HL-60/S4 treated with phorbol 12-myristate 13-acetate at 8.2 ng/mL for 4 days and 3 days (cell line): ENCODE measurements around the gene AIG1.
"Not testable (repeated sequence)": the region's sequence is repeated elsewhere in the genome, so short reads cannot be mapped to it uniquely, and the experiment has no call there.

Source experiments
- in situ Hi-C: fragments of 300-500 bp; cut with MboI; formaldehyde crosslinking; loops from 2 replicates; pipeline ENCODE4 v1.15.0; 2022; ENCODE audit warnings: low sequenced_read_pairs

Gene AIG1

DNA sequence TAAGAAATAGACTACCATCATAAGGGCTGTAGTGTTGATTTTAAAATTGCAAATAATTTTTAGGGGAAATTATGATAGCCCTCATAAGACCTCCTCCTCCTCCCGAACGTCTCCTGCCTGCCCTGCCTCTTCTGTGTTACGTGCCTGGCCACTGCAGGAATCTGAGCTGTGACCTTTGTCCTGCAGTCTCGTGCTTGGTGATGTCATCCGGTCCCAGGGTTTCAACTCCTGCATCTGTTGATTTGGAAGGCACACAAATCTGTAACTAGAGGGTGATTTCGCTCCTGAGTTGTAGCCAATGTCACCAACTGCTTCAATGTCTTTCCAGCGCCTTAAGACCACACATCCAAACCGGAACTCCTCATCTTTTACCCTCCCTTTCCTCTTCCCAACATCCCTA lies 163.2 kb downstream of the AIG1 start:
- in situ Hi-C loops = no loop called here

DNA sequence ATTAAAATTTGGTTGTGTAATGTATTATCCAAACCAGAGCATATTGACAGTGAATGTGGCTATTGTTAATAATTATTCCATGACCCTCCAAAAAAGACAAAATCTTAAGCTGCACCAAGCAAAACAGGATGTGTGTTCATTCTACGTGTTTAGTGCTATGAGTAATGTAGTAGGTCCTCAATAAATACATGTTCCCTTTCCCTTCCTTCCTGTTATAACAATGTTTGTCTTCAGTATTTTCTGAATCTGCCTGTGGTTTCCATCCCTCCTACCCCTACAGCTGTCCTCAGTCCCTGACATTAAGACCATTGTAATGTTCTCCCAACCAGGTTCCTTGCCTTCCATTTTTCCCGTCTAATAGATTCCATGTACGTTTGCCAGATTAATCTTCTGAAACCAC lies 163.8 kb downstream of the AIG1 start:
- in situ Hi-C loops = no loop called here

DNA sequence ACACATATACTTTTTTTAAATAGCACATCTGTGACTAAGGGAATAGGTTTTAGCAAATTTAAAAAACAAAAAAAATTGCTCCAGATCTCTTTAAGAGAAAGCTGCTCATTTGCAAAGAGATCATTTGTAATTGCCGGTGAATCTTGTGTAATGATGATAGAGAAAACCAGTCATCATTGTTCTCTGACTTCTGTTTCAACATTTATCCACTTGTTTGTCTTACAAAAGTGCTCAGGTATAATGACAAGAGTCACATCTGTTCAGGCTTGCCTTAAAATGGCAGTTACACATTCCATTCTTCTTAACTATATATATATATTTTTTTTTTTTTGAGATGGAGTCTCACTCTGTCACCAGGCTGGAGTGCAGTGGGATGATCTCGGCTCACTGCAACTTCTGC lies 165.2 kb downstream of the AIG1 start:
- in situ Hi-C loops = no loop called here

DNA sequence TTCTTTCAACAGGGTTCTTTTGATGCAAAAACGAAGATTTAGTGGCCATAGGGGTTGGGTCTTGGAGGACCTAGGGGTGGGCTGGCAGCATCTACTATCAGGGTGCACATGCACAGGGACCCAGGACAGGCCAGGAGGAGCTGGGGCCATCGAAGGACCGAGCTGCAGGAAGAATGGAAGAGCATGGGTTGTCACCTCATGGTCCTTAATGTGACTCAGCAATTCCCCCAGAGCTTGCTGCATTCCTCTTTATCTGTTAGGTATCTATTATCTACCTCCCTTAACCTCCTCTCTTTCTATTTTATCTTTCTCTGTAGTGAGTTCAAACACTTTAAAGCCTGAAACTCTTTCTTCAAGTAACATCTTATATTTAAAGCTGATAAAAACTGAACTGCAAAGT lies 167.0 kb downstream of the AIG1 start:
- in situ Hi-C loops = no loop called here

DNA sequence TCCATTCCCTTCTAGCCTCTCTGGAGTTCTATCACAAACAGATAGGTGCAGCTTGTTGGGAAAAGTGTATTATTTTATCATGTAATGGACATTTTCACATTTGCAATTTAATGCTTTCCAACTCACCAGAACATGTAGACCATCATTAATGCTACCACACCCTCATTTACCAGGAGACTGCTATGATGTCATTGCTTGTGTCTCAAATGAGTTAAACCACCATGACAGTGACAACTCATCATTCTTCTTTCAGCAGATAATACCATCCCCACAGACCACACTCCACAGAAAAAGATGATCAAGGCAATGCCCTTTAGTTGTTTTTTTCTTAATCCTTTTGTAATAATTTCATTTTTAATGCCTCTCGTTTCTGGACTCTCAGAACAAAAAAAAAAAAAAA lies 168.7 kb downstream of the AIG1 start:
- in situ Hi-C loops = no loop called here

DNA sequence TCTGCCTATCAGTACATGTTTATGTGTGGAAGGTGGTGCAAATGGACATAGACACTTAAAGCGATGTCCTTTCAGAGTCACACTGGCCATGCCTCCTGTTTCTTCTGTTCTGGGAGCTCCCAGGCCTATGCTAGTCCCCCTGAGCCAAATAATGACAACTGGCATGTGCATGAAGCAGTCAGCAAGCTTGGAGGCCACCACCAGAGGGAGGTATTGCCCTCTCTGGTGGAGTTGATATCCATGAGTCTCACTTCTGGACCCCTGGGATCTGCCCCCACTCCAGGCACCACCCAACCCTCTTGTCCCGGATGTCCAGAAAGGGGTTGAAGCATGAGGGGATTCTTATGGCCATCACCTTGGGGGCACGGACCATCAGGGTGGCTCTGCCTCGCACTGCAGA lies 172.2 kb downstream of the AIG1 start:
- in situ Hi-C loops = no loop called here

DNA sequence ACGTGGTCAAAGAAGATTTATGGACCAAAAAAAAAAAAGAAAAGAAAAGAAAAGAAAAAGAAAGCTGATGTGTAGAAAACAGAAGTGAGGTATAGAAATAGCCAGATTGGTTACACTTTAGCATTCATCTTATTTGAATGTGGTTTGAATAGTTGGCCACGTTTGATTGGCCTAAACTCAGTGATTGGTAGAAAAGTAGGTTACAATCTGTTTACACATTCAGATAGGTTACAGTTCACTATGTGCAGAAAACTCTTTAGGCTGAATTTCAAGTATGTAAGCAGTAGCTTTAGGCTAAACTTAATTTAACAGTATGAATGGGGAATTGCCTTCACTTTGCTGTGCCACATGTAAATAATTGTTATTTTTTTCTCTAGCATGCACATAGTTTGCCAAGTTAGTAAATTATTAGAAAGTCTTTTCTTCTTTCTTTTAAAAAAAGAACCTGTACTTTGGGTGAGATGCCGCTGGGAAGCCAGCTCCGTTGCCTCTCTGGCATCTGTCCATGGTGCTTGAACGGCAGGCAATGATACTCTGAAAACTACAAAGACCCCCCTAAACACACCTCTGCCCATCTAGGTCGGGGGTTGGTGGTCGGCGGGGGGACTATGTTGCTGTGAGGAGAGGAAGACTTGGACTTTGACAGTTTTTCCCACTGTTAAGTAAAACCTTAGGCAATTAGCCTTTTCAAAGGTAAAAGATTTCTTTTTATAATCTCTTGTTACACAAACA lies 173.0 kb downstream of the AIG1 start:
- in situ Hi-C loops = no loop called here

DNA sequence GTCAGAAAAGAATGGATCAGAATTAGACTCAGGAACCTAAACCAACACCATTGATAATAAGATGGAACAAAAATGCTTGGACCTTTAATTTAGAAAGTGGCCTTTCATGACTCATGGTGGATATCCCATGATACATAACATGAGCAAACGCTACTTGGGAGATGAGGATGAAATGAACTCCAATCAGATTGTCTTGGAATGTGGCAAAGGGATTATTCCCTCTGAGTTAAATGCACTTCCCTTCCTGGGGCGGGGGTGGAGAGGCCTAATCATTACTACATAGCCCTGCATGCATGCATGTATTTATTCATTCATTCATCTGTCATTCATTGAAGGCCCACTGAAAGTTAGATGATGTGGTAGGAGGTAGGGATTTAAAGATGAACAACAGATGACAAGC lies 174.0 kb downstream of the AIG1 start:
- in situ Hi-C loops = no loop called here

DNA sequence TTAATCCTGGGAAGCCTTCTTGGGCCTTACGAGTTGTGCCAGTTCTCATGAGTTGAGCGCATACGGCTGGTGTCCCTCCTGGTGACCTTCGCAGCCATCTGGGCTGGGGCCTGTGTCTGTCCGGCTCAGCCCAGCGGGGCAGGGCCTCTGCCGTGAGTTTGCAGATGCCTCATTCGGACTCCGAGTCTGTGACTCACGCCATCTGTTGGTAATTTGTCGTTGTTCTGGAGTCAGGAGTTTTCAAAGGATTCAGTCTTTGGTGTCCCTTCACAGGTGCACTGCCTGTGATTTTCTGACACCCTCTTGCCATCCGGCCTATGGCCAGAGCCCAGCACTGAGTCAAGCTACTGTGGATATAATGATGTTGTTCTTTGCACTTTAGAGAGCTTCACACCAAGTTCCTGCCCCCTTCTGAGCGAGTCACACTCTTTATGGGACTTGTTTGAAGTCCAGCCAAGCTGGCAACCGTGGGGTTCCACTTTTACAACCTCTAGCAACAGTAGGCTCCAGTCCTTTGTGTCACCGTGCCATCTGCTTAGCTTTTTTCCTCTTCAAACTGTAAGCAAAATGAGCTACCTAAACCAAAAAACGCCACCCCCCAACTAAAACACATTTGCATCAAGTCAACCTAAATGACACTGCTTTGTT lies 175.6 kb downstream of the AIG1 start:
- in situ Hi-C loops = no loop called here

DNA sequence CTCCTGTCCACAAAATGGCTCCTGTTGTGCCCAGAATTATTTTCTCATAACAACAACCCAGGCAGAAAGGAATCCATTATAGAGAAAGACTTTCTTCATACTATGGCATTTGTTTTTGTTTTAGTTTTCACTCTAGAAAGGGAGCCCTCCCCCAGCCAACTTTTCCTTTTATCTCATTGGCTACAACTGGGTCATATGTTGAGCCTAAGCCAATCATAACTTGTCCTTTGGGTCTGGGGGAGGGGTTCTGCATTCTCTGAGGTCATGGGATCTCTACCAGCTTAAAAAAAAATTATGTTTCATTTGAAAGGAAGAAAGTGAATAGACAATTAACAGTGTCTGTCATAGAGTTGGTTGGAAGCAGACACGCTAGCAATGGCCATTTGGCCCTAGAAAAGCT lies 177.6 kb downstream of the AIG1 start:
- in situ Hi-C loops = no loop called here

DNA sequence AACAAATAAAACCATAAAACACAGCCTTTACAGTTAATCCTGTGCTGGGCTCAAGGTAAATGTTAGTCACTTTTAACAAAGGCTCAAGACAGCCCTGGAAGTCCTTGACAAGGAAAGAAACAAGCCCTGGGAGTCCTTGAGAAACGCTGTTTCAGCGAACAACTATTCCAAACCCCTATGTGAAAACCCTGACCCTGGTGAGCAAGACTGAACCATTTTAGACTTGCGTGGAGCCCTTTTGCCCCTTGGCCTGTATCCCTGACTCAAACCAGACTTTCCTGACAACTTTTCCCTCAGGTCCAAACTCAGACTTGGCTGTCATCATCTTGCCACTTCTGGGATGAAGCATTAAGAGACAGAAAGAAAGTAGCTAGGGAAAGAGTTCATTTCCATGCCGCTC lies 180.4 kb downstream of the AIG1 start:
- in situ Hi-C loops = no loop called here

DNA sequence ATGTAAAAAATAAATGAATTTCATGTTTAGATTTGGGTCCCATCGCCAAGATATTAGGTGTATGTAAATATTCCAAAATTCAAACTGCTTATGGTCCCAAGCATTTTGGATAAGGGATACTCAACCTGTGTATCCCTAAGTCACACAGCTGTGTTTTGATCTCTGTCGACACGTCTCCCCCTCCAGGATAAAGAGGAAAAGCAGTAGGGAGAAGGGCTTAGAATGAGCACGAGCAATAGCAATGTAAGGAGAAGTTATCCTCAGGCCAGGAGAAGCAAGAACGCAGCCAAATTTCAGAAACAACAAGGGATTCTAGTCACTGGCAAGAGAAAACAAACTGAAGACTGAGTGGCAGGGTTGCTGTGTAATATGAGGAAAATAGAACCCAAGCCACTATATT lies 181.2 kb downstream of the AIG1 start:
- in situ Hi-C loops = no loop called here

DNA sequence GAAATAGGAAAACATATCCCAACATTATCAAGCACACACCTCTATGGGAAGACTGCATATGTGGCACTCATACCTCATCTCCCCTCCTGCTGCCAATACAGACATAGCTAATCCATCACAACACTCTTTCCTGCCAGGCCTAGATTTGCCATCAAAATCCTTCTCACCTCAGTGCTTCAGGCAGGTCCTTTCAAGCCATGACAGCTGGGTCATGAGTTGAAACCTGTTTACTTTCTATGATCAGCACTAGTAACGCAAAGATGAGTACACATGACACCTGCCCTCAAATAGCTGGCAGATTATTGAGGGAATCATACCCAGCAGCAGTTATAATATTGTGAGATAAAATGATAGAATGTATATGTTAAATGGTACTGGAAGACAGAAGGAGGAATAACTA lies 183.1 kb downstream of the AIG1 start:
- in situ Hi-C loops = no loop called here

DNA sequence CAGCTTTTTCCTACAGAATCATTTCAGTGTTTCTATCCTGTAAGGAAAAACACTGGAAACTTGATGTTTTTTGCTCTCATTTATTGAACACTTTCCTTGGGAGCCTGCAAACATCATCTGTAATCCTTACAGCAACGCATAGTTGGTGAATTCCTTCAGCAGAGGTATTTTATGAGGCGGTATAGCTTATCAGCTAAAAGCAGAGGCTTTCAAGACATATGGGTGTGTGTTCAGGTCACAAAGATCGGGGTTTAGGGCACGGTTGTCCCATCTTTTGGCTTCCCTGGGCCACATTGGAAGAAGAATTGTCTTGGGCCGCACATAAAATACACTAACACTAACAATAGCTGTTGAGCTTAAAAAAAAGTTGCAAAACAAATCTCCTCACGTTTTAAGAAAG lies 185.0 kb downstream of the AIG1 start:
- in situ Hi-C loops = no loop called here

DNA sequence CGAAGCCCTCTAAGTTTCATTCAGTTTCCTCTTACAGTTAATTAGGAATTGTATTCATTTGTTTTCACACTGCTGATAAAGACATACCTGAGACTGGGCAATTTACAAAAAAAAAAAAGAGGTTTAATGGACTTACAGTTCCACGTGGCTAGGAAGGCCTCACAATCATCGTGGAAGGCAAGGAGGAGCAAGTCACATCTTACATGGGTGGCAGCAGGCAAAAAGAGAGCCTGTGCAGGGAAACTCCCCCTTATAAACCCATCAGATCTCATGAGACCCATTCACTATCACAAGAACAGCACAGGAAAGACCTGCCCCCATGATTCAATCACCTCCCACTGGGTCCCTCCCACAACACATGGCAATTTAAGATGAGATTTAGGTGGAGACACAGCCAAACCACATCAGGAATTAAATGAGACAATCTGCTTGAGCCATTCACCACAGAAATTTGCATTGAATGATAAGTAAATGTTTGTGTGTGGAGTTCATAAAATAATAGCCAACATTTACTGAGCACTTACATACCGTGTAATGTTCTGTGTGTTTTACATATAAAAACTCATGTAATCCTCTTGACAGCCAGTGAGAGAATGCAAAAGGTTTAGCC lies 185.6 kb downstream of the AIG1 start:
- in situ Hi-C loops = not testable (repeated sequence)

DNA sequence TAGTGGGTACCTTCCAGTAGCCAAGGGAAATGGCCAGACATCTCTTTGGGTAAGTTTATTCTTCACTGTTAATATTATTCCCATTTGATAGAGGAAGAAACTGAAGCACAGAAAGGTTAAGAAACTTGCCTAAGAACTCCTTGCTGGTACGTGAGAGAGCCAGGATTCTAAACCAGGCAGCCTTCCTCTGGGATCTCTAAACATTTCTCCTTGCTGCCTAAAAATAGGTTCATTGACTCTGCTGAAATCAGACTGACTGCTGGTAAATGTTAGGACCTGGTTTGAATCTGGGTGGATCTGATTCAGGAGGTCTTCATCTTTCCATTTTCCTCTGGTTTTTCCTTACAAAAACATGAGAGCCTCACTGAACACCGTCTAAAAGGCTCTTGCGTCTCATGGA lies 186.9 kb downstream of the AIG1 start:
- in situ Hi-C loops = no loop called here

DNA sequence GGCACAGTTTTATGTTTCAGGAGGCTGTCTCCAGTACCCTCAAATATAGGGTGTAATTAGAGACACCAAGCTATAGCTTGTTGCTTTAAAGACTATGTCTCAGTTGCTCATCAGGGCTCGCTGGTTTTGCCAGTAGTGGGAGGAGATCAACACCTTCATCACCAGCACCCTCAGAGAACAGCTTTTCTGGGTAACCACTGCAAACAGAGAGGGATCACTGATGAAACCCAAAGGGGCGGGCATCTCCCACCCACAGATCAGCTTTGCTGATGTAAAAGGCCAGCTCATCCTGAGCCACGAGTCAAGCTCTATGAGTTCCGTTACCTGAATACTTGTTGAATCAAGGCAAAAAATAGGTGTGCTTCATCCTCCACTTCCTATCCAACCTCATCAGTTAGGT lies 187.7 kb downstream of the AIG1 start:
- in situ Hi-C loops = no loop called here

DNA sequence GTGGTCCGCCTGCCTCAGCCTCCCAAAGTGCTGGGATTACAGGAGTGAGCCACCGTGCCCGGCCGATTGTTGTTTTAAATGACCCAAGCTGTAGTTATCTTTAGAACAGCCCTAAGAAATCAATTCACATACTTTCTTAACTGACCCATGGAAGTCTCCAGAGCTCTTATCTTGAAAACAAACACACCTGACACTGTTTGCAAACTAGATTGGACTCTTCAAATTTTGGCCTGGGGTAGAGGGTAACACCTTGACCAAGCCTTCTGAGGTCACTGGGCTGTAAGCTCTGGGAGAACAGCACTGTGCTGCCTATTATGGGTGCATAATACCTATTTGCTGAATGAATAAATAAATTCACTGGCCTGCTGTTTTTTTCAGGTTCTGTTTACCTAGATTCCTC lies 190.6 kb downstream of the AIG1 start:
- in situ Hi-C loops = no loop called here

DNA sequence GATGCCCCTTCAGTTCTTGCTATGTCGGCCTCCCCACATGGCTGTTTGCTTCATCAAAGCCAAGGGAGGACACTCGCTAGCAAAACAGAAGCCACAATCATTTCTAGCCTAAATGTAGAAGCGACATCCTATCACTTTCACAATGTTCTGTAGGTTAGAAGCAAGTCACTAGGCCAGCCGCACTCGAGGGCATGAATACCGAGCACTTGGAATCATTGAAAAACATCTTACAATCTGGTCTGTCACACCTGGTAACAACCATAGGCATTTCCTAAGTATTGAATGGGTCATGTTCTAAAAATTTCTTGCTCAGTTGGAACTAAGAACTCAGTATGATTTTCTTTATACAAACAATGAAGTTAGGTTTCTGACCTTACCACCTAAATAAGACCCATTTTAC lies 192.3 kb downstream of the AIG1 start:
- in situ Hi-C loops = no loop called here

DNA sequence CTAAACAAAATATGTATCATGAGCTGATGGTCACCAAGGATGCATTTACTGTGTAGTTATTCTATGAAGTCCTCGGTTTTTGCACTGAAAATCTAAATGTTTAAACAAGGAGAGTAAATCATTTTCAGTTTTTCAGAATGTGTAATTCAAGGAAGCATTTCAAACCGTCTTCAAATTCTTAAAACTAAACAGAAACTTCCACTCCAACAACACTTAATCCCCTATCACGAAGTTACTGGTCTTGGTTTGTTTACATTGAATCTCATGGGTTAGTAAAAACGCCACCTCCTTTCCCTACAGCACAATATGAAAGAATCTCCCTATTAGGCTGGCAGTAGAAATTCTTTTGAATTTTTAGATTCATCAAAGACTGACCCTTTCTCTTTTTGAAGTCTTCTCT lies 192.9 kb downstream of the AIG1 start:
- in situ Hi-C loops = no loop called here

DNA sequence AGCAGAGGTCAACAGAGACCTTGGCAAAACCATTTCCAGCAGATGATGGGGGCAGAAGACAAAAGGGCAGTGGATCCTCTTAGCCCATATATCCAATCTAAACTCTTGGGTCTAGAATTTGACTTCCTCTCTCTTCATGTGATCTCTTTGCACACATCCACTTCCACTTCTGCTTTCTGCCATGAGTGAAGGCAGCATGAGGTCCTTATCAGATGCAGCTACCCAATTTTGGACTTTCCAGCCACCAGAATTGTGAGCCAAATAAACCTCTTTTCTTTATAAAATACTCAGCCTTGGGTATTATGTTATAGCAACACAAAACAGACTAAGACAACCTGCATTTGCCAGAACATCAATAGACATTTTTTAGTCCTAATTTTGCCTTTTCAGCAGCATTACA lies 198.3 kb downstream of the AIG1 start:
- in situ Hi-C loops = no loop called here

DNA sequence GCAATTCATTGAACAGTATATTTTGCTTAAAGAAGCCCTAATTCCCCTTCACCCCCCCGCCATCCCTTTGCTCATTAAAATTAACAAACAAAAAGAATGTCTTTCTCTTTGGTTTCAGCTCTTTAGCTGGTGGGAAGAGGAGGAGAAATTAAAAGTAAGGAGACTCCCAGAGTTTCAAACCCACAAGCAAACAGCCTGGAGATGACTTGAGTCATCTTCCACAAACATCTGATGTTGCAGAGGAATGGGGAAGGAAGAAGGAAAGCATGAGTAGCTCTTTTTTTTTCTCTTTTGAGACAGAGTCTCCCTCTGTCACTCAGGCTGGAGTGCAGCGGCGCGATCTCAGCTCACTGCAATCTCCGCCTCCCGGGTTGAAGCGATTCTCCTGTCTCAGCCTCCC lies 200.2 kb downstream of the AIG1 start:
- in situ Hi-C loops = no loop called here
